B cell (primary cell): ENCODE results near the gene CHRM4.

ENCODE experiments used
- EZH2 ChIP-seq: IDR thresholded peaks from 2 replicates; pipeline ENCODE4 v1.6.1; 2012; ENCODE audit warnings: borderline replicate concordance, low read depth, mild to moderate bottlenecking, moderate library complexity, low read length; ENCODE audit not compliant: insufficient read depth, poor library complexity, severe bottlenecking
- TF ChIP-seq, protein P1 (sequence below): fragments of 200-600 bp; IDR thresholded peaks from one replicate; pipeline ENCODE4 v1.8.0; 2022; ENCODE audit warnings: antibody characterized with exemption, mild to moderate bottlenecking

DNA sequence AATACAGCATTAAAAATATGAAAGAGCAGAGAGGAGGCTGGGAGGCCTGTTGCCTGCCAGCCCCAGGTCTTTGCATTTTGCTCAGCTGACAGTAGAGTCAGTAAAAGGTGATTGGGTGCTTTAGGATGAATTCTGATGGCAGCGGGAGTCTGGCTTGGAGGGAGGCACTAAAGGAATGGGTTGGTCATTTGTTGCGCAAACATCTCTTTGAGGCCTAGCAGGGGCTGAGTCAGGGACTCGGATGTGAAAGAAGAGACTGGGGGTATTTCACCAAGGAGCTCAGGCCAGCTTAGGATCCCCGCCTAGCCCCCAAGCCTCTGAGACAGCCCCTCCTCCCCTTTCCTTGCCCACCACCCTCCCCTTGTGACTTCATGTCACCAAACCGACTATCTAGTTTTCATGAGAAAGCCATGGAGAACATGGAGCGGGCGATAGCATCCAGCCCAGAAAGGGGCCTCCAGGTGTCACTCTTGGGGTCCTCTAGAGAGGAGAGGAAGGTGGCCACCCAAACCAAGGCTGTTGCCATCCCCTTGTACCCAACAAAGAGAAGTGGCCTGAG, 34.6 kb downstream of the CHRM4 start:
- TF ChIP-seq, protein P1, sequence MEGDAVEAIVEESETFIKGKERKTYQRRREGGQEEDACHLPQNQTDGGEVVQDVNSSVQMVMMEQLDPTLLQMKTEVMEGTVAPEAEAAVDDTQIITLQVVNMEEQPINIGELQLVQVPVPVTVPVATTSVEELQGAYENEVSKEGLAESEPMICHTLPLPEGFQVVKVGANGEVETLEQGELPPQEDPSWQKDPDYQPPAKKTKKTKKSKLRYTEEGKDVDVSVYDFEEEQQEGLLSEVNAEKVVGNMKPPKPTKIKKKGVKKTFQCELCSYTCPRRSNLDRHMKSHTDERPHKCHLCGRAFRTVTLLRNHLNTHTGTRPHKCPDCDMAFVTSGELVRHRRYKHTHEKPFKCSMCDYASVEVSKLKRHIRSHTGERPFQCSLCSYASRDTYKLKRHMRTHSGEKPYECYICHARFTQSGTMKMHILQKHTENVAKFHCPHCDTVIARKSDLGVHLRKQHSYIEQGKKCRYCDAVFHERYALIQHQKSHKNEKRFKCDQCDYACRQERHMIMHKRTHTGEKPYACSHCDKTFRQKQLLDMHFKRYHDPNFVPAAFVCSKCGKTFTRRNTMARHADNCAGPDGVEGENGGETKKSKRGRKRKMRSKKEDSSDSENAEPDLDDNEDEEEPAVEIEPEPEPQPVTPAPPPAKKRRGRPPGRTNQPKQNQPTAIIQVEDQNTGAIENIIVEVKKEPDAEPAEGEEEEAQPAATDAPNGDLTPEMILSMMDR, result no peak
- TF ChIP-seq EZH2, result no peak
